Fibroblast of peridontal ligament (primary cell): ENCODE data around the gene IL10RB.
A peak's percentile ranks its signal among the peaks of the same experiment; 100 is the strongest.
"Not testable (repeated sequence)": the region's sequence is repeated elsewhere in the genome, so short reads cannot be mapped to it uniquely, and the experiment has no call there.

Source experiments
- DNase-seq: peaks from one replicate; pipeline ENCODE4 v3.0.0-alpha.2; 2010; ENCODE audit errors: extremely low read depth

IL10RB gene

GRCh38 chr21:33266050-33266788 lies at the start of gene IL10RB:
IL10RB (plus strand) TSS chr21:33266367; CDS start chr21:33266466, 99 bp downstream.
- peak; percentile 34 for DNase-seq

- no peak for DNase-seq
Measured at GRCh38 chr21:33217138-33217520, 49.0 kb upstream of the IL10RB start.

DNA sequence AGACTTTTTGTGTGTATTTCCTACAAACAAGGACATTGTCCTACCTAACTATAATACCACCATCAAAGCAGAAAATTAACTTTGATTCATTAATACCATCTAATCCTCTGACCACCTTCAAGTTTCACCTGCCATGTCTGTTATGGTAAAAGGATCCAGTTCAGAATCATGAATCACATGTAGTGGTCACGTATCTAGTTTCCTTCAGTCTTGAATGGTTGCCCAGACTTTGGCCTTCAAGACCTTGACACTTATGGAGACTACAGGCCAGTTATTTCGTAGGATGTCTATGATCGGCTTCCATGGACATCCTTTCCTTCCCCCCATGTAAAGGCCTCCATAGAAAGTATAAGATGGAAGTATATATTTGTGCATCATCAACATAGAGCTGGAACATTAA lies 46.9 kb upstream of the IL10RB start:
- DNase-seq: no peak

DNA sequence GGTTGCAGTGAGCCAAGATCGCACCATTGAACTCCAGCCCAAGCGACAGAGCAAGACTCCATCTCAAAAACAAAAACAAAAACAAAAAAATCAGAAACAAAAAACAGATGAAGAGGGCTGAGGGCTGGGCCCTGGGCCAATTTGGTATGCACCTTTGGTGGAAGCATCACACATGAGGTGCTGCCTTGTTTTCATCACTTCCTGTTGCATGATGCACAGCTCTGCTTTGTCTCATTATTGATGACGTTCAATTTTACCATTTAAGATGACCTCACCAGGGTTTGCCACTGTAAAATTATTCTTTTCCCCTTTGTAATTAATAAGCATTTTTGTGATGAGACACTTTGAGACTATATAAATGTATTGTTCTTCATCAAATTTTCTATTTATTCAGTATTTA lies 46.2 kb upstream of the IL10RB start:
- DNase-seq: no peak

DNA sequence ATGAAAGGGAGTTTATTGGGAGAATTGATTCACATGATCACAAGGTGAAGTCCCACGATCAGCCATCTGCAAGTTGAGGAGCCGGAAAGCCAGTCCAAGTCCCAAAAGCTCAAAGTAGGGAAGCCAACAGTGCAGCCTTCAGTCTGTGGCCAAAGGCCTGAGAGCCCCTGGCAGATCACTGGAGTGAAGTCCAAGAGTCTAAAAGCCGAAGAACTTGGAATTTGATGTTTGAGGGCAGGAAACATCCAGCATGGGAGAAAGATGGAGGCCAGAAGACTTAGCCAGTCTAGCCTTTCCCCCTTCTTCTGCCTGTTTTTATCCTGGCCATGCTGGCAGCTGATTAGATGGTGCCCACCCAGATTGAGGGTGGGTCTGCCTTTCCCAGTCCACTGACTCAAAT lies 40.8 kb upstream of the IL10RB start:
- not testable (repeated sequence) for DNase-seq

GRCh38 chr21:33228455-33228854 lies 37.7 kb upstream of the IL10RB start:
- DNase-seq: no peak

DNA sequence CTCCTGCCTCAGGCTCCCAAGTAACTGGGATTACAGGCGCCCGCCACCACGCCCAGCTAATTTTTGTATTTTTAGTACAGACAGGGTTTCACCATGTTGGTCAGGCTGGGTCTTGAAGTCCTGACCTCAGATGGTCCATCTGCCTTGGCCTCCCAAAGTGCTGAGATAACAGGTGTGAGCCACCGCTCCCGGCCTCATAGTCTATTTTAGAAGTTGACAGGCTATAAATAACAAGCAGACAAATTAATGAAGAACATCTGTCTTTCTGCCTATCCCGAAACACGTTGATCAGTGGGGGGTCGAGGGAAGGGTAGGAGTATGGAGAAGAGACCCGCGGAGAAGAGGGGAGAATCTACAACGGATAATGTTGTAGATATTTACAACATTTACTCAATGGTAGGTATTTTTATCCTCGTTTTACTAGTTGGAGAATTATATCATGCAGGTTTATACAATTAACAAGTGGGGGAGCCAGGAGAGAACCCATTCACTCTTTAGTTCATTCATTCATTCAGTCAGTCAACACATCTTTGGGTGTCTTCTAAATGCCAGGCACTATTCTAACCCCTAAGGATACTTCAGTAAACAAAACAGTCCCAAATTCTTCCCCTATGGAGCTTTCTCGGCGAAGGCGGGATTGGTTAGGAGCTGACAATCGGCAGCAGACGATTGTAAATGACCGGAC lies 36.9 kb upstream of the IL10RB start:
- no peak for DNase-seq

- peak; percentile 33 for DNase-seq
Measured at GRCh38 chr21:33229784-33230544, 36.2 kb upstream of the IL10RB start, which contains the start of gene IFNAR2. IFNAR2 (plus strand) TSS chr21:33229938; CDS start chr21:33241923, 11,985 bp downstream.

GRCh38 chr21:33230545-33231324 lies 35.4 kb upstream of the IL10RB start:
- peak; percentile 46 for DNase-seq

- no peak for DNase-seq
Measured at GRCh38 chr21:33231526-33231925, 34.6 kb upstream of the IL10RB start.

GRCh38 chr21:33232291-33233034 lies 33.7 kb upstream of the IL10RB start:
- DNase-seq: no peak

GRCh38 chr21:33234635-33235520 lies 31.3 kb upstream of the IL10RB start:
- no peak for DNase-seq

DNA sequence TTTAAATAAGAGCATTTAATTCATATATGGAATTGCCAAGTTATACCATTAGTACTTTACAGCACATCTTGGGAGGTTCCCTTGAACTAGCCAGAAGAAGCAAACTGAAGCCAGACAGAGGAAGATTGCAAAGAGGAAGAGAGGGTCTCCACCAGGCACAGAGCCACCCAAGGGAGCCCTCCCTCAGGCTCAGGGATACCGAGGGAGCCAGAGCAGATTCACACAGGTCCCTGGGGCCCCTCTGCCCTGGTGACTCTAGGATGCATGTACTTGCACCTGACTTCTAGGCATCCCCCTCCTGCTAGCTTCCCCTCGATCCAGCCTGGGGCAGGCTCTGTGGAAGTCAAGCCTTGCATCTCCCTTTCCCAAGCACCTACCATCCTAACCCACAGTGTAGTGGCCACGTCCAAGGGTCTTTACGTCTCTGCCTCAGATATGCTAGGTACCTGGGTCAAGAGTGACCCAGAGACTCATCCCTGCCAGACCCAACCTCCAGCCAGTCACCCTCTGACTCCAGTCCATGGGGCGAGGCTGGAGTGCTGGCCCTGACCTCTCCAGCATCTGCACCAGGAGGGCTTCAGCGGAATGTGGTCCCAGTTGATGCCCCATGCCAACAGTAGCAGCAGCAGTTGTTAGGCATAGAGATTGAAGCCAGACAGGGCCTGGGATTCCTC lies 30.0 kb upstream of the IL10RB start:
- no peak for DNase-seq

GRCh38 chr21:33236766-33237165 lies 29.4 kb upstream of the IL10RB start:
- peak; percentile 36 for DNase-seq

DNA sequence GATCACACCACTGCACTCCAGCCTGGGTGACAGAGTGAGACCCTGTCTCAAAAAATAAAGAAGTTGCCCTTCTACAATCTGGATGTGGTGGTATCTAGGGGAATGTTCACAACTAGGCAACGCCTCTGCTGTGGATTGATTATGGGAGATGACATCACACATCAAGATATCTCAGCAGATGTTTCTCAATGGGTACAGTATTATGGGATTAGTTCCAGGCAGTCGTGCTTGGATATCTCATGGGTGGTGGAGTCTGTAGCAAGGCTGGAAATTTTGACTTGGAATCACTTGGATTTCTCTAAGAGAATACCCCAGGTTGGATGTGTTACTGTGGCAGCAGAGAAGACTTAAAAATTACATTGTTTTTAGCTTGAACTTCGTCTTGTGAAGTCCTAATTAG lies 28.7 kb upstream of the IL10RB start:
- DNase-seq: no peak

DNA sequence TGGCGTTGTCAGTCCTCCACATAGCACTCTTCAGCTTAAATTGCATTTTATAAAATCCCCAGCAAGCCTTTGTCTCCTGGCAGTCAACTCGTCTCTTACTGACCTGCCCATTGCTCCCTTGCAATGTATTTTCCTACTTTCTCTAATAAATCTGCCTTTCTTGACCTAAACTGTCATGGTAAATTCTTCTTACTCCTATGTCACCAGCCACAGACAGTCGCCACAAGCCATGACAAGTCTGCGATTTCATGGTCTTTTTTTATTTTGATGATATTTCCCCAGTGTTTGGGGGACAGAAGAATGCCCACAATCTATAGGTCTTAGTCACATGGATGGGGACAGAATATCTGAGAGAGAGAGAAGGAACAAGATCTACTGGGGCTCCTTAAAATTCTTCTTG lies 28.0 kb upstream of the IL10RB start:
- DNase-seq: no peak

GRCh38 chr21:33238565-33239255 lies 27.5 kb upstream of the IL10RB start:
- DNase-seq: no peak

DNA sequence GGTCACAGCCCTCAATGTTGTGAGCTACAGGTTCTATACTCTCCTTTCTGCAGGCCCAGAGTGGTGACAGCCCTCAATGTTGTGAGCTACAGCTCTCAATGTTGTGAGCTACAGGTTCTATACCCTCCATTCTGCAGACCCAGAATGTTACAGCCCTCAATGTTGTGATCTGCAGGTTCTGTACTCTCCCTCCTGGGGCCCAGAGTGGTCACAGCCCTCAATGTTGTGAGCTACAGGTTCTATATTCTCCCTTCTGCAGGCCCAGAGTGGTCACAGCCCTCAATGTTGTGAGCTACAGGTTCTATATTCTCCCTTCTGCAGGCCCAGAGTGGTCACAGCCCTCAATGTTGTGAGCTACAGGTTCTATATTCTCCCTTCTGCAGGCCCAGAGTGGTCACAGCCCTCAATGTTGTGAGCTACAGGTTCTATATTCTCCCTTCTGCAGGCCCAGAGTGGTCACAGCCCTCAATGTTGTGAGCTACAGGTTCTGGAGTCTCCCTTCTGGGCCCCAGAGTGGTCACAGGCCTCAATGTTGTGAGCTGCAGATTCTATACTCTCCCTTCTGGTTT lies 26.5 kb upstream of the IL10RB start:
- DNase-seq: not testable (repeated sequence)
